ENCODE results near the gene DCN. TPM values are rescaled to one million over a fixed set of nuclear protein-coding genes. Genes with fewer than 3 reads are reported as not detected.

The DCN gene
- total RNA-seq, 1 donor from 2014 or later: 0.57 TPM

GRCh38 chr12:91202390-91202789, 19.8 kb upstream of the DCN start:
- no peak overlapping the region for H3K4me3 ChIP-seq (ENCODE audit: insufficient read depth, low read depth, low read length)
- H3K27ac ChIP-seq (ENCODE audit: low read depth, low read length): no peak overlapping the region
- Mint-ChIP-seq H3K4me1 (ENCODE audit: low read depth, unreplicated experiment) (peaks cover 11% of the 10 kb centered on the region), H3K36me3 (ENCODE audit: low read depth, unreplicated experiment) (no peaks in the 10 kb centered on the region), H3K27me3 (ENCODE audit: low read depth, unreplicated experiment) (no peaks in the 10 kb centered on the region), H3K4me3 (ENCODE audit: unreplicated experiment) (no peak overlapping the region), H3K9me3 (ENCODE audit: unreplicated experiment) (peaks cover 6% of the 10 kb centered on the region), H3K27ac (ENCODE audit: unreplicated experiment) (no peak overlapping the region)
- no peak overlapping the region for H3K9ac ChIP-seq (ENCODE audit: low read length)
- no peak overlapping the region for H3K4me2 ChIP-seq (ENCODE audit: low read length)
- H3K4me1 ChIP-seq (ENCODE audit: insufficient read depth, low read length): peaks cover 6% of the 10 kb centered on the region
- no peak for FAIRE-seq
- DNase-seq (ENCODE audit: low read depth): no peak
- no peaks in the 10 kb centered on the region for H3K36me3 ChIP-seq (ENCODE audit: insufficient read depth, low read length)
- H3K27me3 ChIP-seq (ENCODE audit: insufficient read depth, low read length): no peaks in the 10 kb centered on the region
- no peaks in the 10 kb centered on the region for H4K20me1 ChIP-seq (ENCODE audit: insufficient read depth, low read length)
- TF ChIP-seq EZH2 (IDR thresholded peaks at IDR 0.05; ENCODE audit: insufficient read depth, low read length) (no peak), CTCF (IDR thresholded peaks at IDR 0.05; ENCODE audit: insufficient read depth, low read depth, low read length) (no peak)
- H3K9me3 ChIP-seq (ENCODE audit: insufficient read depth, low read depth, low read length): no peaks in the 10 kb centered on the region
- H2AFZ ChIP-seq (ENCODE audit: low read depth, low read length): no peak overlapping the region
- no peaks in the 10 kb centered on the region for H3K79me2 ChIP-seq (ENCODE audit: insufficient read depth, low read length)

GRCh38 chr12:91196436-91196835, 13.8 kb upstream of the DCN start:
- Histone ChIP-seq H3K9me3 (ENCODE audit: insufficient read depth, low read depth, low read length) (peaks cover 4% of the 10 kb centered on the region), H3K9ac (ENCODE audit: low read length) (no peak overlapping the region), H4K20me1 (ENCODE audit: insufficient read depth, low read length) (no peaks in the 10 kb centered on the region), H3K79me2 (ENCODE audit: insufficient read depth, low read length) (no peaks in the 10 kb centered on the region), H3K27me3 (ENCODE audit: insufficient read depth, low read length) (no peaks in the 10 kb centered on the region), H3K27ac (ENCODE audit: low read depth, low read length) (no peak overlapping the region), H2AFZ (ENCODE audit: low read depth, low read length) (no peak overlapping the region), H3K4me3 (ENCODE audit: insufficient read depth, low read depth, low read length) (no peak overlapping the region), H3K4me1 (ENCODE audit: insufficient read depth, low read length) (no peaks in the 10 kb centered on the region), H3K36me3 (ENCODE audit: insufficient read depth, low read length) (no peaks in the 10 kb centered on the region), H3K4me2 (ENCODE audit: low read length) (no peak overlapping the region)
- Mint-ChIP-seq H3K4me3 (ENCODE audit: unreplicated experiment) (no peak overlapping the region), H3K36me3 (ENCODE audit: low read depth, unreplicated experiment) (no peaks in the 10 kb centered on the region), H3K27me3 (ENCODE audit: low read depth, unreplicated experiment) (no peaks in the 10 kb centered on the region), H3K9me3 (ENCODE audit: unreplicated experiment) (peaks cover 17% of the 10 kb centered on the region), H3K27ac (ENCODE audit: unreplicated experiment) (no peak overlapping the region), H3K4me1 (ENCODE audit: low read depth, unreplicated experiment) (peaks cover 5% of the 10 kb centered on the region)
- TF ChIP-seq EZH2 (IDR thresholded peaks at IDR 0.05; ENCODE audit: insufficient read depth, low read length): no peak
- no peak for TF ChIP-seq CTCF (IDR thresholded peaks at IDR 0.05; ENCODE audit: insufficient read depth, low read depth, low read length)
- no peak for DNase-seq (ENCODE audit: low read depth)
- FAIRE-seq: no peak

- Mint-ChIP-seq H3K27me3 (ENCODE audit: low read depth, unreplicated experiment) (no peaks in the 10 kb centered on the region), H3K36me3 (ENCODE audit: low read depth, unreplicated experiment) (no peaks in the 10 kb centered on the region), H3K9me3 (ENCODE audit: unreplicated experiment) (peaks cover 15% of the 10 kb centered on the region), H3K4me3 (ENCODE audit: unreplicated experiment) (no peak overlapping the region), H3K27ac (ENCODE audit: unreplicated experiment) (no peak overlapping the region), H3K4me1 (ENCODE audit: low read depth, unreplicated experiment) (peaks cover 8% of the 10 kb centered on the region)
- H3K4me3 ChIP-seq (ENCODE audit: insufficient read depth, low read depth, low read length): no peak overlapping the region
- H3K79me2 ChIP-seq (ENCODE audit: insufficient read depth, low read length): no peaks in the 10 kb centered on the region
- no peak for FAIRE-seq
- no peak overlapping the region for H3K9ac ChIP-seq (ENCODE audit: low read length)
- peaks cover 4% of the 10 kb centered on the region for H3K9me3 ChIP-seq (ENCODE audit: insufficient read depth, low read depth, low read length)
- H4K20me1 ChIP-seq (ENCODE audit: insufficient read depth, low read length): no peaks in the 10 kb centered on the region
- H2AFZ ChIP-seq (ENCODE audit: low read depth, low read length): no peak overlapping the region
- no peaks in the 10 kb centered on the region for H3K27me3 ChIP-seq (ENCODE audit: insufficient read depth, low read length)
- no peaks in the 10 kb centered on the region for H3K4me1 ChIP-seq (ENCODE audit: insufficient read depth, low read length)
- DNase-seq (ENCODE audit: low read depth): peak; percentile 64
- H3K27ac ChIP-seq (ENCODE audit: low read depth, low read length): no peak overlapping the region
- no peaks in the 10 kb centered on the region for H3K36me3 ChIP-seq (ENCODE audit: insufficient read depth, low read length)
- H3K4me2 ChIP-seq (ENCODE audit: low read length): no peak overlapping the region
- TF ChIP-seq EZH2 (IDR thresholded peaks at IDR 0.05; ENCODE audit: insufficient read depth, low read length) (no peak), CTCF (IDR thresholded peaks at IDR 0.05; ENCODE audit: insufficient read depth, low read depth, low read length) (no peak)
Measured at GRCh38 chr12:91194500-91194899, 11.9 kb upstream of the DCN start.

All from astrocyte (in vitro differentiated cells and primary cell).